Tibial artery (tissue), 4 donors: ENCODE measurements around the gene HPCAL1.

Source experiments
- DNase-seq, 2 donors: peaks; one replicate each; pipeline ENCODE4 v3.0.0-alpha.2; 2019
- H3K27ac ChIP-seq, 2 donors: fragments of 200-600 bp; sonication (generic) in 1 of 2; 1 replicate in 1 of 2; 2 replicates in 1 of 2; pipeline ENCODE4 v1.5.1; 2018 to 2019; ENCODE audit warnings: mild to moderate bottlenecking in 1 of 2
- H3K27me3 ChIP-seq, 2 donors: fragments of 200-600 bp; sonication (generic) in 1 of 2; one replicate each; pipeline versions ENCODE4 v1.5.1 to v1.6.0; 2016 to 2019
- H3K36me3 ChIP-seq, 3 donors: fragments of 200-600 bp; sonication (generic) in 2 of 3; one replicate each; pipeline ENCODE4 v1.5.1; 2016 to 2019; ENCODE audit warnings: mild to moderate bottlenecking in 2 of 3
- H3K4me1 ChIP-seq, 4 donors: fragments of 200-600 bp; sonication (generic) in 2 of 4; 1 replicate in 3 of 4; 2 replicates in 1 of 4; pipeline ENCODE4 v1.5.1; 2016 to 2019
- H3K4me3 ChIP-seq, 2 donors: fragments of 200-600 bp; sonication (generic) in 1 of 2; 1 replicate in 1 of 2; 2 replicates in 1 of 2; pipeline ENCODE4 v1.5.1; 2018 to 2019; ENCODE audit warnings: mild to moderate bottlenecking in 2 of 2
- H3K9me3 ChIP-seq, 3 donors: fragments of 200-600 bp; sonication (generic) in 1 of 3; one replicate each; pipeline ENCODE4 v1.5.1; 2016 to 2019
- intact Hi-C: fragments of 100-400 bp; cut with DNase I; formaldehyde crosslinking; loops from one replicate; pipeline ENCODE4 v1.15.0; 2023; ENCODE audit warnings: low total_unique reads
- TF ChIP-seq, protein P1 (sequence below), 2 experiments: fragments of 200-600 bp in 1 of 2; fragments of 450-650 bp in 1 of 2; IDR thresholded peaks; one replicate each; pipeline ENCODE4 v1.5.1; 2017 to 2019; ENCODE audit warnings: antibody characterized with exemption in 2 of 2, mild to moderate bottlenecking in 1 of 2, moderate library complexity in 1 of 2

The HPCAL1 gene

DNA sequence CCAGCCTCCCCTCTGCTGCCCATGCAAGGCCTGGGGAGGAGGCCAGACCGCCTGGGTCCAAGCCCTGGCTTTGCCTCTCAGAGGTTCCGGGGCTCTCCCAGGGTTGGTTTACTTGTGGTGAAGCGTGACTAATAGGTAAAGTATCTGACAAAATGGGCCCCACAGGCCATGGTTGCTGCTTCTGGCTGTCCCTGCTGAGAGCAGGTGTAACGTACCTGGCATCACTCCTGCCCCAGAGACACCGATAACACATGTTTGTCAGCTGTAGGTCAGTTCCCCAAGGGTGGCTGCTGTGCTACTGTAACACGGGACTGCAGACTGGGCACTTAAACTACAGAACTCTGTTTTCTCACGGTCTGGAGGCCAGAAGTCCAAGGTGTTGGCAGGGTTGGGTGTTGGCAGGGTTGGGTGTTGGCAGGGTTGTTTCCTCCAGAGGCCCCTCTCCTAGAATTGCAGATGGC is 111.3 kb downstream of the HPCAL1 start:
- intact Hi-C loops, result no loop called here
- Histone ChIP-seq H3K4me3 (no peak overlapping the region), H3K27me3 (no peaks in the 10 kb centered on the region), H3K4me1 (peaks cover 0 to 20% (median 16%) of the 10 kb centered on the region in 4 donors), H3K9me3 (no peaks in the 10 kb centered on the region), H3K27ac (no peak overlapping the region), H3K36me3 (no peaks in the 10 kb centered on the region)
- no peak for DNase-seq
- TF ChIP-seq, protein P1, sequence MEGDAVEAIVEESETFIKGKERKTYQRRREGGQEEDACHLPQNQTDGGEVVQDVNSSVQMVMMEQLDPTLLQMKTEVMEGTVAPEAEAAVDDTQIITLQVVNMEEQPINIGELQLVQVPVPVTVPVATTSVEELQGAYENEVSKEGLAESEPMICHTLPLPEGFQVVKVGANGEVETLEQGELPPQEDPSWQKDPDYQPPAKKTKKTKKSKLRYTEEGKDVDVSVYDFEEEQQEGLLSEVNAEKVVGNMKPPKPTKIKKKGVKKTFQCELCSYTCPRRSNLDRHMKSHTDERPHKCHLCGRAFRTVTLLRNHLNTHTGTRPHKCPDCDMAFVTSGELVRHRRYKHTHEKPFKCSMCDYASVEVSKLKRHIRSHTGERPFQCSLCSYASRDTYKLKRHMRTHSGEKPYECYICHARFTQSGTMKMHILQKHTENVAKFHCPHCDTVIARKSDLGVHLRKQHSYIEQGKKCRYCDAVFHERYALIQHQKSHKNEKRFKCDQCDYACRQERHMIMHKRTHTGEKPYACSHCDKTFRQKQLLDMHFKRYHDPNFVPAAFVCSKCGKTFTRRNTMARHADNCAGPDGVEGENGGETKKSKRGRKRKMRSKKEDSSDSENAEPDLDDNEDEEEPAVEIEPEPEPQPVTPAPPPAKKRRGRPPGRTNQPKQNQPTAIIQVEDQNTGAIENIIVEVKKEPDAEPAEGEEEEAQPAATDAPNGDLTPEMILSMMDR (IDR thresholded peaks at IDR 0.05), result no peak

DNA sequence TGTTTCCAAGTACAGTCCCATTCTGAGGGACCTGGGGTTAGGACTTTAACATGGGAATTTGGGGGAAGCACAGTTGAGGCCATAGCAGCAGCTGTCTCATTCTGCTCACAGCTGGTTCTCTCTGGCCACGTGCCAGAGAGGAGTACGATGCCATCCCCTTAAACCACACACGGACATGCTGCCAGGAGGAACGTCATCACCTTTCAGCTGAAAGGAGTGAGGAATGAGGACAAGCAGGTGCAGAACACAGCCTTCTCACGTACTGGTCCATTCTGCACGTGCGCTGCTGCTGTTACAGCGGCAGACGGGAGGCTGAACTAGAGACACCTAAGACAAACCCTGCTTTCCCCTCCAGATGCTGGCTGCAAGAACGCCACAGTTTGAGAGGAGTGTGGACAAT is 111.9 kb downstream of the HPCAL1 start:
- TF ChIP-seq, protein P1 (IDR thresholded peaks at IDR 0.05), result no peak
- H3K36me3 ChIP-seq, result no peaks in the 10 kb centered on the region
- no peak for DNase-seq
- H3K4me3 ChIP-seq, result no peak overlapping the region
- H3K9me3 ChIP-seq, result no peaks in the 10 kb centered on the region
- H3K27ac ChIP-seq, result no peak overlapping the region
- peaks cover 0 to 16% (median 11%) of the 10 kb centered on the region in 4 donors for H3K4me1 ChIP-seq
- H3K27me3 ChIP-seq, result no peaks in the 10 kb centered on the region
- intact Hi-C loops, result no loop called here

DNA sequence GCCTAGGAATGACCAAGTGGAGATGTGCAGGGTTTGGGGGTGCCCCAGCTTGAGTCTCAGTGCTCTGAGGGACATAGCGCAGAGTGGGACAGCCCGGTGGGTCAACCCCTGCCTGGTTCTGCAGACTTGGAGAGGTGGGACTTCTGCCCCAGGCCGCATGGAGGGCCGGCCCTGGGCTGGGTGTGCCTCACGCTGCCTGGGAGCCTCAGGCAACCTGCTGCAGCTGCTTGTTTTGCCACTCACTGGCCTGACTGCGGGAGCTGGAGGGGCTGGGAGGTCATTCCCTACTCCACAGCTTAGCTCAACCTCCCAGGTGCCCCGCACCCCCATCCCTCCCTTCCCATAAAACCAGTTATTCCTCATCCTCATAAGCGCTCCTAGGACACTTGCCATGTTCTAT is 112.3 kb downstream of the HPCAL1 start:
- no peak for DNase-seq
- TF ChIP-seq, protein P1 (IDR thresholded peaks at IDR 0.05), result no peak
- intact Hi-C loops, result no loop called here
- Histone ChIP-seq H3K27me3 (no peaks in the 10 kb centered on the region), H3K36me3 (peaks cover 0 to 5% (median 0%) of the 10 kb centered on the region in 3 donors), H3K9me3 (no peaks in the 10 kb centered on the region), H3K4me3 (no peak overlapping the region), H3K4me1 (peaks cover 0 to 16% (median 11%) of the 10 kb centered on the region in 4 donors), H3K27ac (no peak overlapping the region)

DNA sequence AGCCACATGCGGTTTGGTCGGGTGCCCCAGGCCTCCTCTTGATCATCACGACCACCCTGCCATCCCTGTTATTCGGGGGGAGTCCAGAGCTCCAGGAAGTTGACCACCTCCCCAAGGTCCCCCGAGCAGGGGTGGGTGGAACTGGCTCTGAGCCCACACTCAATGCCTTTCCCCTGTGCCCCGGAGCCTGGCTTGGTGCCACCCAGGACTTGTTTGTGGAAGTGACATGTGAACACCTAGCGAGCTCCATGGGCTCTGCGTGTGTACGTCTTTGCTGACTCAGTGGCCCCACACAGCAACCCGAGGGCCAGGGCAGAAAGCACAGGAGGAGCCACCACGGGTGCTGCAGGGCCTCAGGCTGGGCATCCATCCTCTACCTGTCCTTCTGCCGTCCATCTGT is 112.9 kb downstream of the HPCAL1 start:
- Histone ChIP-seq H3K4me3 (no peak overlapping the region), H3K36me3 (peaks cover 0 to 5% (median 0%) of the 10 kb centered on the region in 3 donors), H3K27me3 (no peaks in the 10 kb centered on the region), H3K4me1 (peaks cover 0 to 16% (median 11%) of the 10 kb centered on the region in 4 donors), H3K27ac (no peak overlapping the region), H3K9me3 (no peaks in the 10 kb centered on the region)
- TF ChIP-seq, protein P1 (IDR thresholded peaks at IDR 0.05), result no peak
- DNase-seq, result no peak
- intact Hi-C loops, result no loop called here

DNA sequence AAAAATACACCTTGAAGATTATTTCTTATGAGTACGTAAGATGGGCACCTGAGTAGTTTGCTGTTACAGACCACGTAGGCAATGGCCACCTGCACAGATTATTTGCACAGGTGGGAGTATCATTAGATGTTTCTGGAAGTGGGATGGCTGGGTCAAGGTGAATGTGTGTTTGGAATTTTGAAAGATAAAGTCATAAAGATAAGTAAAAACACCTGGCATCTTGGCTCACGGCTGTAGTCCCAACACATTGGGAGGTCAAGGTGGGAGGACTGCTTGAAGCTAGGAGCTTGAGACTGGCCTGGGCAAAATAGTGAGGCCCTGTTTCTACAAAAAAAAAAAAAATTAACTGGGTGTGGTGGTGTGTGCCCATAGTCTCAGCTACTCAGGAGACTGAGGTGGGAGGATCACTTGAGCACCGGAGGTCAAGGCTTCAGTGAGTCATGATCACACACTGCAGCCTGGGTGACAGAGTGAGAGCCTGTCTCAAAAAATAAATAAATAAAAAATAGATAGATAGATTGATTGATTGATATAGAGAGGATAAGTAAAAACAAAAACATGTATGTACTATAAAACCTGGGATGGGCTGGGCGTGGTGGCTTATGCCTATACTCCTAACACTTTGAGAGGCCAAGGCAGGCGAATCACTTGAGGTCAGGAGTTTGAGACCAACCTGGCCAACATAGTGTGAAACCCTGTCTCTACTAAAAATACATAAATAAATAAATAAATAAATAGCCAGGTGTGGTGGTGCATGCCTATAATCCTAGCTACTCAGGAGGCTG is 115.0 kb downstream of the HPCAL1 start:
- TF ChIP-seq, protein P1 (IDR thresholded peaks at IDR 0.05), result no peak
- Histone ChIP-seq H3K27ac (no peak overlapping the region), H3K4me3 (no peak overlapping the region), H3K4me1 (peaks cover 0 to 16% (median 11%) of the 10 kb centered on the region in 4 donors), H3K27me3 (no peaks in the 10 kb centered on the region), H3K36me3 (peaks cover 0 to 18% (median 5%) of the 10 kb centered on the region in 3 donors), H3K9me3 (no peaks in the 10 kb centered on the region)
- DNase-seq, result no peak
- intact Hi-C loops, result no loop called here
